ENCODE data around the gene ASB13. TPM values are rescaled to one million over a fixed set of nuclear protein-coding genes. Genes with fewer than 3 reads are reported as not detected.
A peak's percentile ranks its signal among the peaks of the same experiment; 100 is the strongest.

The ASB13 gene
- total RNA-seq, 2 experiments from 2014 or later: 11.3 to 12.0 TPM

- Mint-ChIP-seq H3K4me1 (peaks cover 39% of the 10 kb centered on the region), H3K36me3 (no peaks in the 10 kb centered on the region), H3K27me3 (no peaks in the 10 kb centered on the region), H3K4me3 (no peak overlapping the region), H3K9me3 (no peaks in the 10 kb centered on the region), H3K27ac (no peak overlapping the region)
- DNase-seq: no peak
Measured at GRCh38 chr10:5659702-5660528, 6.5 kb downstream of the ASB13 start.

- DNase-seq: no peak
- no peaks in the 10 kb centered on the region for H3K27me3 Mint-ChIP-seq
- H3K4me1 Mint-ChIP-seq: peaks cover 45% of the 10 kb centered on the region
- H3K27ac Mint-ChIP-seq: no peak overlapping the region
- H3K9me3 Mint-ChIP-seq: no peaks in the 10 kb centered on the region
- no peaks in the 10 kb centered on the region for H3K36me3 Mint-ChIP-seq
- H3K4me3 Mint-ChIP-seq: no peak overlapping the region
Measured at GRCh38 chr10:5658871-5659618, 7.3 kb downstream of the ASB13 start.

GRCh38 chr10:5656737-5657579 is 9.4 kb downstream of the ASB13 start:
- Mint-ChIP-seq H3K4me1 (peaks cover 45% of the 10 kb centered on the region), H3K27me3 (no peaks in the 10 kb centered on the region), H3K9me3 (no peaks in the 10 kb centered on the region), H3K4me3 (peak overlapping the region; percentile 23), H3K36me3 (no peaks in the 10 kb centered on the region), H3K27ac (no peak overlapping the region)
- no peak for DNase-seq

GRCh38 chr10:5655121-5655520 is 11.3 kb downstream of the ASB13 start:
- no peaks in the 10 kb centered on the region for H3K36me3 Mint-ChIP-seq
- no peak overlapping the region for H3K4me3 Mint-ChIP-seq
- no peaks in the 10 kb centered on the region for H3K9me3 Mint-ChIP-seq
- H3K27ac Mint-ChIP-seq: no peak overlapping the region
- peaks cover 38% of the 10 kb centered on the region for H3K4me1 Mint-ChIP-seq
- DNase-seq: no peak
- H3K27me3 Mint-ChIP-seq: no peaks in the 10 kb centered on the region

- no peaks in the 10 kb centered on the region for H3K36me3 Mint-ChIP-seq
- no peak overlapping the region for H3K27ac Mint-ChIP-seq
Measured at GRCh38 chr10:5654218-5654755, 12.1 kb downstream of the ASB13 start.

GRCh38 chr10:5652746-5653145 is 13.6 kb downstream of the ASB13 start:
- Mint-ChIP-seq H3K9me3 (no peaks in the 10 kb centered on the region), H3K27me3 (no peaks in the 10 kb centered on the region), H3K4me3 (no peak overlapping the region), H3K4me1 (peaks cover 31% of the 10 kb centered on the region), H3K27ac (no peak overlapping the region), H3K36me3 (peaks cover 5% of the 10 kb centered on the region)
- no peak for DNase-seq

More at GRCh38 chr10:5654218-5654755, 12.1 kb downstream of the ASB13 start:
- Mint-ChIP-seq H3K27me3 (no peaks in the 10 kb centered on the region), H3K4me1 (peaks cover 32% of the 10 kb centered on the region), H3K9me3 (no peaks in the 10 kb centered on the region), H3K4me3 (no peak overlapping the region)
- DNase-seq: no peak

GRCh38 chr10:5651388-5651764 is 15.0 kb downstream of the ASB13 start:
- Mint-ChIP-seq H3K36me3 (peaks cover 7% of the 10 kb centered on the region), H3K27me3 (no peaks in the 10 kb centered on the region), H3K4me3 (no peak overlapping the region), H3K9me3 (no peaks in the 10 kb centered on the region), H3K4me1 (peaks cover 17% of the 10 kb centered on the region), H3K27ac (no peak overlapping the region)
- no peak for DNase-seq

GRCh38 chr10:5650664-5651387 is 15.6 kb downstream of the ASB13 start:
- H3K4me1 Mint-ChIP-seq: peaks cover 16% of the 10 kb centered on the region
- no peak overlapping the region for H3K4me3 Mint-ChIP-seq

GRCh38 chr10:5649746-5650145 is 16.6 kb downstream of the ASB13 start:
- Mint-ChIP-seq H3K4me3 (no peak overlapping the region), H3K36me3 (peaks cover 7% of the 10 kb centered on the region), H3K27me3 (no peaks in the 10 kb centered on the region), H3K27ac (no peak overlapping the region), H3K9me3 (no peaks in the 10 kb centered on the region), H3K4me1 (peaks cover 6% of the 10 kb centered on the region)
- no peak for DNase-seq

More at GRCh38 chr10:5650664-5651387, 15.6 kb downstream of the ASB13 start:
- Mint-ChIP-seq H3K9me3 (no peaks in the 10 kb centered on the region), H3K27ac (no peak overlapping the region), H3K36me3 (peaks cover 7% of the 10 kb centered on the region), H3K27me3 (no peaks in the 10 kb centered on the region)
- DNase-seq: no peak

- H3K36me3 Mint-ChIP-seq: peaks cover 7% of the 10 kb centered on the region
Measured at GRCh38 chr10:5648494-5649457, 17.6 kb downstream of the ASB13 start.

GRCh38 chr10:5647507-5648240 is 18.7 kb downstream of the ASB13 start:
- DNase-seq: no peak
- H3K27me3 Mint-ChIP-seq: no peaks in the 10 kb centered on the region
- no peaks in the 10 kb centered on the region for H3K4me1 Mint-ChIP-seq
- H3K36me3 Mint-ChIP-seq: peaks cover 7% of the 10 kb centered on the region
- no peak overlapping the region for H3K27ac Mint-ChIP-seq
- no peaks in the 10 kb centered on the region for H3K9me3 Mint-ChIP-seq
- no peak overlapping the region for H3K4me3 Mint-ChIP-seq

More at GRCh38 chr10:5648494-5649457, 17.6 kb downstream of the ASB13 start:
- H3K4me3 Mint-ChIP-seq: no peak overlapping the region
- H3K4me1 Mint-ChIP-seq: no peaks in the 10 kb centered on the region
- no peaks in the 10 kb centered on the region for H3K9me3 Mint-ChIP-seq
- peak; percentile 12 for DNase-seq
- no peaks in the 10 kb centered on the region for H3K27me3 Mint-ChIP-seq
- no peak overlapping the region for H3K27ac Mint-ChIP-seq

GRCh38 chr10:5645944-5646617 is 20.3 kb downstream of the ASB13 start:
- H3K36me3 Mint-ChIP-seq: peaks cover 10% of the 10 kb centered on the region

More at GRCh38 chr10:5645944-5646617, 20.3 kb downstream of the ASB13 start:
- H3K27ac Mint-ChIP-seq: no peak overlapping the region
- no peaks in the 10 kb centered on the region for H3K4me1 Mint-ChIP-seq
- H3K27me3 Mint-ChIP-seq: no peaks in the 10 kb centered on the region
- no peak overlapping the region for H3K4me3 Mint-ChIP-seq
- no peaks in the 10 kb centered on the region for H3K9me3 Mint-ChIP-seq
- no peak for DNase-seq

Measured in activated naive CD8-positive, alpha-beta T cell treated with anti-CD3 and anti-CD28 coated beads for 36 hours (primary cell).